T-helper 2 cell treated with Interferon-gamma antibody and Interleukin-4, amounts not matched to agents 5 μg/mL and 100 μg/mL, for 36 hours (primary cell): ENCODE results near the gene NIN.
"Not testable (repeated sequence)": the region's sequence is repeated elsewhere in the genome, so short reads cannot be mapped to it uniquely, and the experiment has no call there.

Experiments
- DNase-seq: peaks from one replicate; pipeline ENCODE4 v3.0.0; 2021; ENCODE audit warnings: low spot score
- H3K27ac Mint-ChIP-seq: one replicate; pipeline ENCODE4 v1.8.0; 2021; ENCODE audit warnings: mild to moderate bottlenecking, mixed read lengths
- H3K27me3 Mint-ChIP-seq: one replicate; pipeline ENCODE4 v1.8.0; 2021; ENCODE audit warnings: low read depth, mixed read lengths
- H3K36me3 Mint-ChIP-seq: one replicate; pipeline ENCODE4 v1.8.0; 2021; ENCODE audit warnings: low read depth, mixed read lengths
- H3K4me1 Mint-ChIP-seq: one replicate; pipeline ENCODE4 v1.8.0; 2021; ENCODE audit warnings: low read depth, mixed read lengths
- H3K4me3 Mint-ChIP-seq: one replicate; pipeline ENCODE4 v1.8.0; 2022; ENCODE audit warnings: mild to moderate bottlenecking, moderate library complexity, mixed read lengths
- H3K9me3 Mint-ChIP-seq: one replicate; pipeline ENCODE4 v1.8.0; 2021; ENCODE audit warnings: mixed read lengths

The NIN gene

GRCh38 chr14:50820786-50821509 lies 10.0 kb downstream of the NIN start:
- peaks cover 44% of the 10 kb centered on the region for H3K36me3 Mint-ChIP-seq
- DNase-seq = no peak
- H3K4me3 Mint-ChIP-seq = peak overlapping the region; percentile 85
- H3K4me1 Mint-ChIP-seq = peaks cover 65% of the 10 kb centered on the region
- peak overlapping the region; percentile 93 for H3K27ac Mint-ChIP-seq
- H3K9me3 Mint-ChIP-seq = no peaks in the 10 kb centered on the region
- no peaks in the 10 kb centered on the region for H3K27me3 Mint-ChIP-seq

- not testable (repeated sequence) for H3K27ac Mint-ChIP-seq, DNase-seq, H3K9me3 Mint-ChIP-seq, H3K4me3 Mint-ChIP-seq, H3K27me3 Mint-ChIP-seq
- peaks cover 61% of the 10 kb centered on the region for H3K4me1 Mint-ChIP-seq
- peaks cover 54% of the 10 kb centered on the region for H3K36me3 Mint-ChIP-seq
Observed at GRCh38 chr14:50819303-50819702, 11.7 kb downstream of the NIN start.

- H3K27ac Mint-ChIP-seq = no peak overlapping the region
- peaks cover 6% of the 10 kb centered on the region for H3K9me3 Mint-ChIP-seq
- no peak overlapping the region for H3K4me3 Mint-ChIP-seq
- peaks cover 52% of the 10 kb centered on the region for H3K4me1 Mint-ChIP-seq
- H3K36me3 Mint-ChIP-seq = peaks cover 61% of the 10 kb centered on the region
- H3K27me3 Mint-ChIP-seq = no peaks in the 10 kb centered on the region
- DNase-seq = no peak
Observed at GRCh38 chr14:50816395-50817047, 14.4 kb downstream of the NIN start.

GRCh38 chr14:50815526-50815925 lies 15.4 kb downstream of the NIN start:
- Mint-ChIP-seq H3K36me3 (peaks cover 53% of the 10 kb centered on the region), H3K4me1 (peaks cover 46% of the 10 kb centered on the region)
- H3K9me3 Mint-ChIP-seq, DNase-seq, H3K27me3 Mint-ChIP-seq, H3K4me3 Mint-ChIP-seq, H3K27ac Mint-ChIP-seq: not testable (repeated sequence)

- DNase-seq, H3K27me3 Mint-ChIP-seq, H3K4me3 Mint-ChIP-seq, H3K9me3 Mint-ChIP-seq: not testable (repeated sequence)
- peak overlapping the region; percentile 43 for H3K27ac Mint-ChIP-seq
- H3K36me3 Mint-ChIP-seq = peaks cover 49% of the 10 kb centered on the region
- H3K4me1 Mint-ChIP-seq = peaks cover 42% of the 10 kb centered on the region
Observed at GRCh38 chr14:50815058-50815457, 15.9 kb downstream of the NIN start.

GRCh38 chr14:50814161-50814560 lies 16.8 kb downstream of the NIN start:
- Mint-ChIP-seq H3K27me3 (no peaks in the 10 kb centered on the region), H3K27ac (peak overlapping the region; percentile 38), H3K4me1 (peaks cover 35% of the 10 kb centered on the region), H3K4me3 (peak overlapping the region; percentile 47), H3K36me3 (peaks cover 40% of the 10 kb centered on the region), H3K9me3 (peaks cover 6% of the 10 kb centered on the region)
- DNase-seq = no peak

GRCh38 chr14:50813544-50813863 lies 17.5 kb downstream of the NIN start:
- Mint-ChIP-seq H3K36me3 (peaks cover 38% of the 10 kb centered on the region), H3K4me1 (peaks cover 34% of the 10 kb centered on the region), H3K27ac (peak overlapping the region; percentile 86), H3K9me3 (peaks cover 6% of the 10 kb centered on the region), H3K4me3 (peak overlapping the region; percentile 73), H3K27me3 (no peaks in the 10 kb centered on the region)
- DNase-seq = no peak

GRCh38 chr14:50812856-50813543 lies 18.0 kb downstream of the NIN start:
- Mint-ChIP-seq H3K27me3 (no peaks in the 10 kb centered on the region), H3K36me3 (peaks cover 34% of the 10 kb centered on the region), H3K9me3 (peaks cover 6% of the 10 kb centered on the region), H3K27ac (peak overlapping the region; percentile 86), H3K4me1 (peaks cover 30% of the 10 kb centered on the region), H3K4me3 (peak overlapping the region; percentile 73)
- no peak for DNase-seq

- H3K27ac Mint-ChIP-seq = no peak overlapping the region
- H3K36me3 Mint-ChIP-seq = peaks cover 34% of the 10 kb centered on the region
- peaks cover 30% of the 10 kb centered on the region for H3K4me1 Mint-ChIP-seq
Observed at GRCh38 chr14:50812180-50812579, 18.8 kb downstream of the NIN start.

GRCh38 chr14:50808053-50808452 lies 22.9 kb downstream of the NIN start:
- Mint-ChIP-seq H3K27me3 (no peaks in the 10 kb centered on the region), H3K4me1 (peaks cover 8% of the 10 kb centered on the region), H3K9me3 (no peaks in the 10 kb centered on the region), H3K27ac (no peak overlapping the region), H3K36me3 (peaks cover 18% of the 10 kb centered on the region), H3K4me3 (no peak overlapping the region)
- DNase-seq = no peak

More at GRCh38 chr14:50812180-50812579, 18.8 kb downstream of the NIN start:
- no peak for DNase-seq
- H3K27me3 Mint-ChIP-seq = no peaks in the 10 kb centered on the region
- H3K9me3 Mint-ChIP-seq = peaks cover 6% of the 10 kb centered on the region
- peak overlapping the region; percentile 51 for H3K4me3 Mint-ChIP-seq

- H3K36me3 Mint-ChIP-seq = peaks cover 13% of the 10 kb centered on the region
- H3K27me3 Mint-ChIP-seq = no peaks in the 10 kb centered on the region
- DNase-seq = no peak
- no peak overlapping the region for H3K27ac Mint-ChIP-seq
- H3K4me3 Mint-ChIP-seq = no peak overlapping the region
- H3K4me1 Mint-ChIP-seq = no peaks in the 10 kb centered on the region
- no peaks in the 10 kb centered on the region for H3K9me3 Mint-ChIP-seq
Observed at GRCh38 chr14:50806241-50806933, 24.6 kb downstream of the NIN start.

GRCh38 chr14:50805396-50805795 lies 25.6 kb downstream of the NIN start:
- H3K4me1 Mint-ChIP-seq = no peaks in the 10 kb centered on the region

GRCh38 chr14:50804181-50804721 lies 26.7 kb downstream of the NIN start:
- Mint-ChIP-seq H3K36me3 (peaks cover 18% of the 10 kb centered on the region), H3K4me1 (no peaks in the 10 kb centered on the region)
- DNase-seq = no peak

More at GRCh38 chr14:50805396-50805795, 25.6 kb downstream of the NIN start:
- H3K4me3 Mint-ChIP-seq = no peak overlapping the region
- H3K27ac Mint-ChIP-seq = no peak overlapping the region
- no peaks in the 10 kb centered on the region for H3K9me3 Mint-ChIP-seq
- no peaks in the 10 kb centered on the region for H3K27me3 Mint-ChIP-seq
- no peak for DNase-seq
- peaks cover 16% of the 10 kb centered on the region for H3K36me3 Mint-ChIP-seq

More at GRCh38 chr14:50804181-50804721, 26.7 kb downstream of the NIN start:
- H3K9me3 Mint-ChIP-seq = no peaks in the 10 kb centered on the region
- H3K4me3 Mint-ChIP-seq = no peak overlapping the region
- H3K27me3 Mint-ChIP-seq = no peaks in the 10 kb centered on the region
- no peak overlapping the region for H3K27ac Mint-ChIP-seq
